Stimulated activated CD4-positive, alpha-beta T cell treated with anti-CD3 and anti-CD28 coated beads, Interleukin-4, amount 100 ng/mL, for 24 hours (primary cell): ENCODE measurements around the gene PMVK.
A peak's percentile ranks its signal among the peaks of the same experiment; 100 is the strongest.
"Not testable (repeated sequence)": the region's sequence is repeated elsewhere in the genome, so short reads cannot be mapped to it uniquely, and the experiment has no call there.

Experiments
- DNase-seq: peaks from one replicate; pipeline ENCODE4 v3.0.0-alpha.2; 2020

PMVK gene

GRCh38 chr1:154936555-154937084 is at the start of gene PMVK:
Gene PMVK, minus strand, starts transcription at chr1:154936719. Its CDS starts 34 bp downstream, at chr1:154936685.
- peak; percentile 97 for DNase-seq

GRCh38 chr1:154983776-154984466 is 47.4 kb upstream of the PMVK start:
- DNase-seq: no peak

DNA sequence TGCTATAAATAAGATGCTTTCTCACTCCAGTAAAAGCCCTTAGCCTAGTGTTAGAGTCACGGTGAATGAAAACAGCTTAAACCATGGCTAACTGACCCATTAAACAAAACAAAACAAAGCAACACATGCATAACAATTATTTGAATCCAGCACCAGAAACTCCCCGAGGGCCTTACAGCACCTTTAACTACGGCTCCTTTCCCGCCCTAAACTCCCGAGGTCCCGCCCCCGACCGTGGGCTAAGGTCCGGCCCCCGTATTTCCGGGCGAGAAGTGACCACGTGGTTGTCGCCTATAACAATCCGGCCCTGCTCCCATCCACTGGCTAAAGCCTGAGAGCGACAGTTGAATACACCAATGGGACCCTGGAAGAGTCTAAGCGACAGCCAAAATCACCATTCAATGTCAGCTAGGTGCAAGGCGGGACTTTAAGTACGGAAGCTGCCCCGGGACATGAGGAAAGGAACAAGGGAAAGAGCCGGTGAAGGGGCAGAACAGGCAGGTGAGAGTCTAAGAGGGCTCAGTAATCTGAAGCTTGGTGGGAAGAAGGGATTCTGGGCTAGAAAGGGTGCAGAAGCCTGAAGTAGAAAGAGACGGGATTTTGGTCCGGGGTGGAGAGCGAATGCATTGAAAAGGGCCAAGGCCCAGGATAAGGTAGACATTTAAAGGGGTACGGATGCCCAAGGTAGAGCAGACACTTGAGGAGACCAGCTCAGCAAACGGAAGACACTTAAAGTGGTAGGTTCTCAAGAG is 46.6 kb upstream of the PMVK start, which contains the start of gene FLAD1:
Gene FLAD1 (plus strand): TSS at position 448 of the 752 bp plus-strand sequence. CDS start 351 bp downstream, outside the sequence.
- peak; percentile 98 for DNase-seq

DNA sequence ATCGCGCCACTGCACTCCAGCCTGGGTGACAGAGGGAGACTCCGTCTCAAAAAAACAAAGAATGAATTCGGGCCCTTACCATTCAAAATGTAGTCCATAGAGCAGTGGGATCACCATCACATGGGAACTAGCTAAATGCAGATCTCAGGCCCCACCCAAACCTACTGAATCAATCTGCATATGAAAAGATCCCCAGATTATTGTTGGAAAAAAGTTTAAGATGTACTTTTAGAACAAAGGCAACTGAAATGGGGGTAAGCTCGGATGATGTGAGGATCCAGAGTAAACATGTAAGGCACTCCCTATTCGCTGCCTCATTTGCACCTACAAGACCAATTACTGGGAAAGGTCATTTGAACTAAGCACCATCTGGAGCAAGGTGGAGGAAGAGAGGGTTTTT is 45.8 kb upstream of the PMVK start:
- DNase-seq: no peak

GRCh38 chr1:154978360-154978759 is 41.8 kb upstream of the PMVK start:
- no peak for DNase-seq

DNA sequence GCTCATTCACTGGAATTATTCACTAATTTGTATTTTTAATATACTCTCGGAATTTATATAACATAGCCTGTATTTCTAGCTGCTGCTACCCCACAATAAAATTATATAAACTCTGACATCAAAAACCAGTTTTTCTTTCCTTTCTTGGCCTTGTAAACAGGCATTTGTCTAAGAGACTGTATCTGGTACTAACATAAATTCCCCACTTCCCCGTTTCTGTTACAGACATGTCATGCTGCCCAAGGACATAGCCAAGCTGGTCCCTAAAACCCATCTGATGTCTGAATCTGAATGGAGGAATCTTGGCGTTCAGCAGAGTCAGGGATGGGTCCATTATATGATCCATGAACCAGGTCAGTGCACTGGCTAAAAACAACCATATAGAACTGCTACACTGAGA is 41.2 kb upstream of the PMVK start:
- not testable (repeated sequence) for DNase-seq

- peak; percentile 63 for DNase-seq
Observed at GRCh38 chr1:154975409-154976059, 39.0 kb upstream of the PMVK start.

GRCh38 chr1:154974808-154975408 is 38.4 kb upstream of the PMVK start:
- DNase-seq: peak; percentile 95

DNA sequence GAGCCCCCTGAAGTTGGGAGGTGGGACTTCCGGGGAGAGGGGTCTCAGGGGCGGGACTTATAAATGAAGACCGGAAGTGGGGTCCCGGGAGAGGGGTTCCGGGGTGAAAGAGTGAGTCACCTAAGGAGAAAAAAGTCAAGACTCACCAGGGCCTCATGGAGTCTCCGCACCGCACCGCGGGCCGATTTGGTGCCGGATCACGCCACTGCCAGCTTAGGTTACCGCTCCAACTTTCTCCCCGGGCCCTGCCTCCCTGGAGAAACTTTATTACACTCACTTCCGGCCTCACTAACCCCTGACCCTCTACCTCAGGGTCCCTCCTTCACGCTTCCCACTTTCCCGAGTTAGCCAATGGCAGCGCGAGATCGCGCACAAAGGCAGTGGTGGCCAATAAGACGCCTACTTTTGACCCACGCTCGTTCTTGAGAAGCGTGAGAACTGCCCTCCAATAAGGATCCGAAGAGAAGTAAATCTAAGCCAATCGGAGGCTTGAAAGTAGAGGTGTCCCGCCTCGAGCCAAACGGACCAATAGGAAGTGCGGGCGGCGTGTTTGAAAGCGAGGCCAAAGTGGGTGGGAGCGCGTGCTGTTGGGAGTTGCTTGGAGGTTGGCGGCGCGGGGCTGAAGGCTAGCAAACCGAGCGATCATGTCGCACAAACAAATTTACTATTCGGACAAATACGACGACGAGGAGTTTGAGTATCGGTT is 37.7 kb upstream of the PMVK start, which contains the start of gene CKS1B:
Gene CKS1B (plus strand): TSS at position 580 of the 706 bp plus-strand sequence. CDS start 65 bp downstream, at position 645.
- peak; percentile 96 for DNase-seq

GRCh38 chr1:154973344-154974101 is 37.0 kb upstream of the PMVK start:
- peak; percentile 94 for DNase-seq

- no peak for DNase-seq
Observed at GRCh38 chr1:154972517-154973343, 36.2 kb upstream of the PMVK start.

DNA sequence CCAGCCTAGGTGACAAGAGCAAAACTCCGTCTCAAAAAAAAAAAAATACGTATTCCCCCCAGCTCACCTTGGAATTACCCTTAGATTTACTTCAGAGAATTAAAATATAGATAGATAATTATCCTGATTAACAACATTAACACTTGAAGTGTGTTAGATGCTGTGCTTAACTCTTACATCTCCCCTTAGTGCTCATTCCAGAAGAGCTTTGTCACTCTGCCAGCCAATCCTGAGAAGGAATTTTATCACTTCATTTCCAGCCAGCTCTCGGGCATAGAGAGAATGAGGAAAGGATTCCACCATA is 35.6 kb upstream of the PMVK start:
- no peak for DNase-seq

DNA sequence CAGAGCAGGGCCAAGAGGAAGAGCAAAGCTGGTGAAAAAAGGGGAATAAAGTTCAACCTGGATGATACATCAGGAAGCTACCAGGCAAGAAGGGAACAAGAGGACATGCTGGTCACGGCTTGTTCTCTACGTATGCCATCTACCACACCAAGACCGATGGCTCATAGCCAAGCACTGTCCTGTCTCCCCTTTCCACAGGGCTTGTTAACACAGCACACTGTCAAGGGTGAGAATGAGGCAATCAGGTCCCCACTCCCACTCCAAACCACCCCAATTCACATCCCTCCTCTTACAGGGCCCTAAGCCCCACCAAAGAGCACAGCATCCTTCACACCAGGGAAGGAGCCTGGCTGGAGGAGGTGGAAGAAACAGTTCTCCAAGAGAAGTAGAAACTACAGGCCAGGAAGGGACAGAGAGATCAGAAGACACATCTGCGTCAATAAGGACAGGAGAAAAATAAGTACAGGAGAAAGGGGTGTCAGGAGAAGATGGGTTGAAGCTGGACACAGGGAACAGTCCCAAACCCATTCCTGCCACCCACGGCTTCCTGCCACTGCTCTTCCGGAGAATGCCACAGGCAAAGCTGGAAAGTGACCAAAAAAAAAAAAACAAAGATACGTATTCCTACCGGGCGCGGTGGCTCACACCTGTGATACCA is 35.0 kb upstream of the PMVK start:
- DNase-seq: no peak

DNA sequence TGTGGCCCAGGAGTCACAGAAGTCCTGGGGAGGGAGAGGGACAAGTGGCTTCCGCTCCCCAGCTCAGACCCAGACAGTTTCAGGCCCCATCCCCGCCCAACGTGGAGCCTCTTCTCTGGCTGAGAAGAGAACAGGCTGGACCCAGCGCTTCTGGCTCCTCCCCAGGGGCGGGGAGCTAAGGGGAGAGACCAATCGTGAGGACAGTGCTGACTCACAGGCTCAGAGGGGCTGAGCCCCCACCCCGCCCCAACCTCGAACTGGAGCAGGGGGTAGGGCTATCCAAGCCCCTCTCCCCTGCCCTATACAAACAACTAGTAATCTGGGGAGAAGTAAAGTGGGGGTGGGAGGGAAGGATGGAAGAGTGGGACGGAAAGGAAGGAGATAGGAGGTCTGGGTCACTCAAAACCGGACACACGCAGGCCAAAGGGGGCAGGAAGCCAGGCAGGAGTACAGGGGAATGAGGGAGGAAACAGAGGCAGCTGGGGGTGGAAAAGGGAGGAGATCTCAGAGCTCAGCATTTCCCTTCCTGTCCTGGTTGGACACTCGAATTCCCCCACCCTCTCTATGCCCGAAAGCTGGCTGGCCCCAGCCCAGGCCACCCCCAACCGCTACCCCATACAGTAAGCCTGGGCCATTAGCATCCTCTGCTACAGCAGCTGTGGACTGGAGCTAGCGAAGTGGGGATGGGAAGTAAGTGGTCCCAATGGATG is 34.3 kb upstream of the PMVK start, which contains the start of gene SHC1:
Gene SHC1 (minus strand): TSS at position 117 of the 710 bp plus-strand sequence. CDS start 221 bp downstream, outside the sequence.
- peak; percentile 47 for DNase-seq

DNA sequence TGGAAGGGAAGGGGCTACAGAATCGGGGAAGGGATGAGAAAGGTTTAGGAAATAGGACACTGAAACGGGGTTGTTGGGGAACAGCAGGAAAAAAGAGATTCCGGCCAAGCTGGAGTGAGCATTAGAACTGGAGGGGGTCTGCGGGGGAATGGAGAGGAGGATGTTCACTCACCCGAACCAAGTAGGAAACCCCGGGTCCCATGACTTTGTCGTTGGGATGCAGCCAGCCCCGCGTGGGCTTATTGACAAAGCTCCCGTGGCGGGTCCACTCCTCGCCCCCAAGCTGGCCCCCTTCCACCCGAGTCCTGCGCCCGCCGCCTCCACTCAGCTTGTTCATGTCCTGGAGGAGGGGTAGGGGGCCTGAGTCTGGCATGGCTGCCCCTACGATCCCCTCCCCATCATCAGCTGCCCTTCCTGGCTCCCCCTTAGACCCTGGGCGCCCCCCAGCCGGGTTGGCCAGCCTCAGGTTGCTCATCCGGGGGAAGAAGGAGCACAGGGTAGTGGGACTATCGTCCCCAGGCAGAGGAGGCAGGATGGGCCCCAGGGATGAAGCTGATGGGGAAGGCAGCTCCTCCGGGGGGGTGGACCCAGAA is 33.4 kb upstream of the PMVK start:
- no peak for DNase-seq

- DNase-seq: no peak
Observed at GRCh38 chr1:154969246-154969645, 32.7 kb upstream of the PMVK start.

- DNase-seq: no peak
Observed at GRCh38 chr1:154968731-154969130, 32.2 kb upstream of the PMVK start.

GRCh38 chr1:154967331-154967950 is 30.9 kb upstream of the PMVK start:
- no peak for DNase-seq
